Osteoblast (primary cell): Measurements from ENCODE around the gene HSH2D. TPM values are rescaled to one million over a fixed set of nuclear protein-coding genes. Genes with fewer than 3 reads are reported as not detected.
"Not testable (repeated sequence)": the region's sequence is repeated elsewhere in the genome, so short reads cannot be mapped to it uniquely, and the experiment has no call there.

Experiments used
- DNase-seq: peaks from one replicate; pipeline ENCODE4 v3.0.0; 2011; ENCODE audit warnings: low spot score, mixed read lengths; ENCODE audit not compliant: insufficient read length; ENCODE audit errors: missing footprints
- H2AFZ ChIP-seq: 2 replicates; pipeline ENCODE4 v1.6.0; 2011; ENCODE audit warnings: mild to moderate bottlenecking, low read length
- H3K27ac ChIP-seq: 2 replicates; pipeline ENCODE4 v1.5.1; 2011; ENCODE audit warnings: mild to moderate bottlenecking, low read depth, low read length, moderate library complexity
- H3K27me3 ChIP-seq: 2 replicates; pipeline ENCODE4 v1.6.0; 2012; ENCODE audit warnings: mild to moderate bottlenecking, control low read depth, inconsistent platforms, low read length, moderate library complexity; ENCODE audit not compliant: insufficient read depth
- H3K36me3 ChIP-seq: 2 replicates; pipeline ENCODE4 v1.5.1; 2011; ENCODE audit warnings: mild to moderate bottlenecking, low read length, control low read depth, moderate library complexity; ENCODE audit not compliant: insufficient read depth
- H3K4me1 ChIP-seq: 2 replicates; pipeline ENCODE4 v1.5.1; 2011; ENCODE audit warnings: mild to moderate bottlenecking, low read length, control low read depth, moderate library complexity; ENCODE audit not compliant: insufficient read depth
- H3K4me2 ChIP-seq: 2 replicates; pipeline ENCODE4 v1.6.0; 2011; ENCODE audit warnings: mild to moderate bottlenecking, low read length; ENCODE audit not compliant: insufficient read depth
- H3K4me3 ChIP-seq: fragments of 200-600 bp; sonication (generic); 3 replicates; pipeline ENCODE4 v1.5.1; 2012; ENCODE audit warnings: mild to moderate bottlenecking, low read length, inconsistent platforms; ENCODE audit not compliant: insufficient read depth
- H3K79me2 ChIP-seq: 2 replicates; pipeline ENCODE4 v1.6.0; 2012; ENCODE audit warnings: mild to moderate bottlenecking, low read length, control low read depth, inconsistent platforms; ENCODE audit not compliant: insufficient read depth
- H3K9me3 ChIP-seq: 2 replicates; pipeline ENCODE4 v1.5.1; 2011; ENCODE audit warnings: low read depth, low read length, control low read depth
- H4K20me1 ChIP-seq: 2 replicates; pipeline ENCODE4 v1.6.0; 2012; ENCODE audit warnings: mild to moderate bottlenecking, low read length, control low read depth; ENCODE audit not compliant: insufficient read depth
- CTCF ChIP-seq: IDR thresholded peaks from 2 replicates; pipeline ENCODE4 v1.5.1; 2011; ENCODE audit warnings: mild to moderate bottlenecking, low read depth, low read length, moderate library complexity; ENCODE audit errors: extremely low read depth
- total RNA-seq: library from RNA; depleted of rRNA; stranded (reverse); fragments of >200 nt; gene quantifications from 2 replicates; pipeline ENCODE4 v1.2.3, GENCODE V29; 2012

HSH2D gene
- total RNA-seq, 1 donor = 0.36 TPM

GRCh38 chr19:16116067-16116466 is 27.4 kb upstream of the HSH2D start:
- TF ChIP-seq CTCF = no peak
- Histone ChIP-seq H2AFZ (no peak overlapping the region), H3K27me3 (no peaks in the 10 kb centered on the region), H3K4me2 (no peak overlapping the region), H3K79me2 (peaks cover 47% of the 10 kb centered on the region), H3K4me3 (no peak overlapping the region), H3K4me1 (peaks cover 11% of the 10 kb centered on the region), H3K9me3 (no peaks in the 10 kb centered on the region), H3K27ac (no peak overlapping the region), H3K36me3 (peaks cover 12% of the 10 kb centered on the region), H4K20me1 (peaks cover 35% of the 10 kb centered on the region)
- DNase-seq = peak; percentile 38

GRCh38 chr19:16117594-16118033 is 25.9 kb upstream of the HSH2D start:
- Histone ChIP-seq H4K20me1 (peaks cover 31% of the 10 kb centered on the region), H2AFZ (no peak overlapping the region), H3K27me3 (no peaks in the 10 kb centered on the region), H3K4me3 (no peak overlapping the region), H3K36me3 (peaks cover 27% of the 10 kb centered on the region), H3K27ac (no peak overlapping the region), H3K9me3 (no peaks in the 10 kb centered on the region), H3K4me2 (no peak overlapping the region), H3K4me1 (peaks cover 5% of the 10 kb centered on the region), H3K79me2 (peaks cover 37% of the 10 kb centered on the region)
- peak; percentile 72 for DNase-seq
- TF ChIP-seq CTCF = peak; percentile 5

GRCh38 chr19:16118489-16119033 is 24.9 kb upstream of the HSH2D start:
- H3K4me2 ChIP-seq = no peak overlapping the region
- no peaks in the 10 kb centered on the region for H3K27me3 ChIP-seq
- H3K9me3 ChIP-seq = no peaks in the 10 kb centered on the region
- H3K4me3 ChIP-seq = no peak overlapping the region
- H3K79me2 ChIP-seq = peaks cover 29% of the 10 kb centered on the region
- no peak overlapping the region for H3K27ac ChIP-seq
- no peak for DNase-seq
- H4K20me1 ChIP-seq = peaks cover 23% of the 10 kb centered on the region
- no peak overlapping the region for H2AFZ ChIP-seq
- no peaks in the 10 kb centered on the region for H3K4me1 ChIP-seq
- no peak for TF ChIP-seq CTCF
- peaks cover 35% of the 10 kb centered on the region for H3K36me3 ChIP-seq

GRCh38 chr19:16119075-16119857 is 24.2 kb upstream of the HSH2D start:
- peak; percentile 50 for DNase-seq
- not testable (repeated sequence) for H2AFZ ChIP-seq, H3K4me3 ChIP-seq, H3K27me3 ChIP-seq, H3K27ac ChIP-seq, H3K4me2 ChIP-seq, H3K9me3 ChIP-seq, H3K4me1 ChIP-seq
- H3K36me3 ChIP-seq = peaks cover 40% of the 10 kb centered on the region
- H3K79me2 ChIP-seq = peaks cover 23% of the 10 kb centered on the region
- peaks cover 20% of the 10 kb centered on the region for H4K20me1 ChIP-seq
